ENCODE measurements around the gene MT1A. TPM values are rescaled to one million over a fixed set of nuclear protein-coding genes. Genes with fewer than 3 reads are reported as not detected.
"Not testable (repeated sequence)": the region's sequence is repeated elsewhere in the genome, so short reads cannot be mapped to it uniquely, and the experiment has no call there.

The MT1A gene
- total RNA-seq, 1 donor, result not detected

GRCh38 chr16:56620339-56620897 lies 18.0 kb upstream of the MT1A start:
- peaks cover 16% of the 10 kb centered on the region for H3K4me1 ChIP-seq (ENCODE audit: insufficient read depth, low read length)
- no peak overlapping the region for H3K4me3 ChIP-seq (ENCODE audit: low read length)
- H3K27me3 ChIP-seq (ENCODE audit: insufficient read depth, low read length), result peaks cover 39% of the 10 kb centered on the region
- H3K9me3 ChIP-seq (ENCODE audit: low read depth, low read length), result no peaks in the 10 kb centered on the region

- H3K4me1 ChIP-seq (ENCODE audit: insufficient read depth, low read length), result peaks cover 23% of the 10 kb centered on the region
- H3K4me3 ChIP-seq (ENCODE audit: low read length); H3K9me3 ChIP-seq (ENCODE audit: low read depth, low read length): not testable (repeated sequence)
- H3K27me3 ChIP-seq (ENCODE audit: insufficient read depth, low read length), result peaks cover 41% of the 10 kb centered on the region
Measured at GRCh38 chr16:56621665-56622445, 16.6 kb upstream of the MT1A start.

GRCh38 chr16:56623184-56623583 lies 15.3 kb upstream of the MT1A start:
- H3K4me3 ChIP-seq (ENCODE audit: low read length); H3K9me3 ChIP-seq (ENCODE audit: low read depth, low read length): not testable (repeated sequence)
- peaks cover 34% of the 10 kb centered on the region for H3K27me3 ChIP-seq (ENCODE audit: insufficient read depth, low read length)
- H3K4me1 ChIP-seq (ENCODE audit: insufficient read depth, low read length), result peaks cover 13% of the 10 kb centered on the region

GRCh38 chr16:56623637-56624036 lies 14.8 kb upstream of the MT1A start:
- peaks cover 13% of the 10 kb centered on the region for H3K4me1 ChIP-seq (ENCODE audit: insufficient read depth, low read length)
- H3K4me3 ChIP-seq (ENCODE audit: low read length), result no peak overlapping the region
- H3K9me3 ChIP-seq (ENCODE audit: low read depth, low read length), result no peaks in the 10 kb centered on the region
- H3K27me3 ChIP-seq (ENCODE audit: insufficient read depth, low read length), result peaks cover 30% of the 10 kb centered on the region

- Histone ChIP-seq H3K4me1 (ENCODE audit: insufficient read depth, low read length) (peaks cover 13% of the 10 kb centered on the region), H3K27me3 (ENCODE audit: insufficient read depth, low read length) (peaks cover 31% of the 10 kb centered on the region), H3K4me3 (ENCODE audit: low read length) (peak within 1 kb of the TSS; percentile 48), H3K9me3 (ENCODE audit: low read depth, low read length) (no peaks in the 10 kb centered on the region)
Measured at GRCh38 chr16:56625140-56625942, 13.1 kb upstream of the MT1A start, which contains the start of gene MT1E. Gene MT1E (plus strand): TSS chr16:56625781. CDS start chr16:56625852, 71 bp downstream.

GRCh38 chr16:56625943-56626654 lies 12.4 kb upstream of the MT1A start:
- peaks cover 39% of the 10 kb centered on the region for H3K27me3 ChIP-seq (ENCODE audit: insufficient read depth, low read length)
- H3K4me3 ChIP-seq (ENCODE audit: low read length), result peak overlapping the region; percentile 48
- peaks cover 13% of the 10 kb centered on the region for H3K4me1 ChIP-seq (ENCODE audit: insufficient read depth, low read length)
- no peaks in the 10 kb centered on the region for H3K9me3 ChIP-seq (ENCODE audit: low read depth, low read length)

GRCh38 chr16:56626685-56627084 lies 11.8 kb upstream of the MT1A start:
- H3K4me1 ChIP-seq (ENCODE audit: insufficient read depth, low read length), result peaks cover 13% of the 10 kb centered on the region
- no peaks in the 10 kb centered on the region for H3K9me3 ChIP-seq (ENCODE audit: low read depth, low read length)
- H3K27me3 ChIP-seq (ENCODE audit: insufficient read depth, low read length), result peaks cover 45% of the 10 kb centered on the region
- no peak overlapping the region for H3K4me3 ChIP-seq (ENCODE audit: low read length)

GRCh38 chr16:56628486-56629350 lies 9.7 kb upstream of the MT1A start:
- no peak overlapping the region for H3K4me3 ChIP-seq (ENCODE audit: low read length)
- no peaks in the 10 kb centered on the region for H3K9me3 ChIP-seq (ENCODE audit: low read depth, low read length)
- peaks cover 19% of the 10 kb centered on the region for H3K4me1 ChIP-seq (ENCODE audit: insufficient read depth, low read length)
- H3K27me3 ChIP-seq (ENCODE audit: insufficient read depth, low read length), result peaks cover 65% of the 10 kb centered on the region

- Histone ChIP-seq H3K9me3 (ENCODE audit: low read depth, low read length) (no peaks in the 10 kb centered on the region), H3K27me3 (ENCODE audit: insufficient read depth, low read length) (peaks cover 70% of the 10 kb centered on the region), H3K4me3 (ENCODE audit: low read length) (no peak overlapping the region), H3K4me1 (ENCODE audit: insufficient read depth, low read length) (peaks cover 19% of the 10 kb centered on the region)
Measured at GRCh38 chr16:56629531-56629930, 8.9 kb upstream of the MT1A start.

- no peak overlapping the region for H3K4me3 ChIP-seq (ENCODE audit: low read length)
- H3K27me3 ChIP-seq (ENCODE audit: insufficient read depth, low read length), result peaks cover 72% of the 10 kb centered on the region
- peaks cover 21% of the 10 kb centered on the region for H3K4me1 ChIP-seq (ENCODE audit: insufficient read depth, low read length)
- H3K9me3 ChIP-seq (ENCODE audit: low read depth, low read length), result no peaks in the 10 kb centered on the region
Measured at GRCh38 chr16:56630134-56630533, 8.3 kb upstream of the MT1A start.

- Histone ChIP-seq H3K9me3 (ENCODE audit: low read depth, low read length) (no peaks in the 10 kb centered on the region), H3K4me1 (ENCODE audit: insufficient read depth, low read length) (peaks cover 16% of the 10 kb centered on the region), H3K27me3 (ENCODE audit: insufficient read depth, low read length) (peaks cover 73% of the 10 kb centered on the region), H3K4me3 (ENCODE audit: low read length) (no peak overlapping the region)
Measured at GRCh38 chr16:56631197-56631596, 7.3 kb upstream of the MT1A start.

- Histone ChIP-seq H3K4me1 (ENCODE audit: insufficient read depth, low read length) (peaks cover 16% of the 10 kb centered on the region), H3K9me3 (ENCODE audit: low read depth, low read length) (no peaks in the 10 kb centered on the region), H3K27me3 (ENCODE audit: insufficient read depth, low read length) (peaks cover 76% of the 10 kb centered on the region), H3K4me3 (ENCODE audit: low read length) (no peak overlapping the region)
Measured at GRCh38 chr16:56631832-56632155, 6.7 kb upstream of the MT1A start.

GRCh38 chr16:56632156-56632847 lies 6.2 kb upstream of the MT1A start, which contains the start of gene MT1M:
Gene MT1M (plus strand): TSS chr16:56632659. CDS start chr16:56632732, 73 bp downstream.
- H3K9me3 ChIP-seq (ENCODE audit: low read depth, low read length), result no peaks in the 10 kb centered on the region
- H3K27me3 ChIP-seq (ENCODE audit: insufficient read depth, low read length), result peaks cover 76% of the 10 kb centered on the region
- H3K4me1 ChIP-seq (ENCODE audit: insufficient read depth, low read length), result peaks cover 16% of the 10 kb centered on the region
- no peak within 1 kb of the TSS for H3K4me3 ChIP-seq (ENCODE audit: low read length)
